ENCODE data around the gene TRIM60.
"Not testable (repeated sequence)": the region's sequence is repeated elsewhere in the genome, so short reads cannot be mapped to it uniquely, and the experiment has no call there.

Gene TRIM60

GRCh38 chr4:165016971-165017370 lies 14.8 kb upstream of the TRIM60 start:
- peak; percentile 32 for TF ChIP-seq CTCF (IDR thresholded peaks at IDR 0.05; ENCODE audit: low read depth, low read length, missing control alignments)
- H3K4me3 ChIP-seq (replicated peaks; ENCODE audit: low read depth, low read length), result no peak overlapping the region
- DNase-seq (ENCODE audit: extremely low read depth, low read depth), result no peak

DNA sequence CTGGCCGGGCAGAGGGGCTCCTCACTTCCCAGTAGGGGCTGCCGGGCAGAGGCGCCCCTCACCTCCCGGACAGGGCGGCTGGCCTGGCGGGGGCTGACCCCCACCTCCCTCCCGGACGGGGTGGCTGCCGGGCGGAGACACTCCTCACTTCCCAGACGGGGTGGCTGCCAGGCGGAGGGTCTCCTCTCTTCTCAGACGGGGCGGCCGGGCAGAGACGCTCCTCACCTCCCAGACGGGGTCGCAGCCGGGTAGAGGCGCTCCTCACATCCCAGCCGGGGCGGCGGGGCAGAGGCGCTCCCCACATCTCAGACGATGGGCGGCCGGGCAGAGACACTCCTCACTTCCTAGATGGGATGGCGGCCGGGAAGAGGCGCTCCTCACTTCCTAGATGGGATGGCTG lies 11.8 kb upstream of the TRIM60 start:
- H3K4me3 ChIP-seq (replicated peaks; ENCODE audit: low read depth, low read length); DNase-seq (ENCODE audit: extremely low read depth, low read depth): not testable (repeated sequence)

- DNase-seq (ENCODE audit: extremely low read depth, low read depth); H3K4me3 ChIP-seq (replicated peaks; ENCODE audit: low read depth, low read length): not testable (repeated sequence)
Measured at GRCh38 chr4:165025782-165026181, 6.0 kb upstream of the TRIM60 start.

DNA sequence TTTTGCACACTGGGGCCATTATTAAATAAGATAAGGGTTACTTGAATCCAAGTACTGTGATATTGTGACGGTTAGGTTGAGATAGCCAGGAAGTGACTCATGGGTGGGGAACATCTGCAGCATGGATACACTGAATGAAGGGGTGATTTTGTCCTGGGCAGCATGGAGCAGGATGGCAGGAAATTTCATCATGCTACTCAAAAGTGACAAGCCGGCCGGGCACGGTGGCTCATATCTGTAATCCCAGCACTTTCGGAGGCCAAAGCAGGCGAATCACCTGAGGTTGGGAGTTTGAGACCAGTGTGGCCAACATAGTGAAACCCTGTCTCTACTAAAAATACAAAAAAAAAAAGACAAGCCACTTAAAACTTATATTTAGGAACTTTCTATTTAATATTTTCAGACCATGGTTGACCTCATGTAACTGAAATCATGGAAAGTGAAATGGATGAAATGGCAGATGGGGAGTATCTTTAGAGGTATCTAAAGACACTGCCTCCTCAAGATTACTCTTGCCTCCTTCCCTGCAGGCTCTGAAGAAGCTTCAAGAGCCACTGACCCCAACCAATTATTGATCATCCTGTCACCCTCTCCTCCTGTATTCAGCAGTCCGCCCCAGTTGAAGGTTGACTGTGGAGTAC lies 3.9 kb upstream of the TRIM60 start:
- DNase-seq (ENCODE audit: extremely low read depth, low read depth), result no peak
- no peak for TF ChIP-seq CTCF (IDR thresholded peaks at IDR 0.05; ENCODE audit: low read depth, low read length, missing control alignments)
- H3K4me3 ChIP-seq (replicated peaks; ENCODE audit: low read depth, low read length), result no peak overlapping the region

- TF ChIP-seq CTCF (IDR thresholded peaks at IDR 0.05; ENCODE audit: low read depth, low read length, missing control alignments), result no peak
- no peak for DNase-seq (ENCODE audit: extremely low read depth, low read depth)
- H3K4me3 ChIP-seq (replicated peaks; ENCODE audit: low read depth, low read length), result no peak overlapping the region
Measured at GRCh38 chr4:165048170-165048569, 16.4 kb downstream of the TRIM60 start.

- no peak for DNase-seq (ENCODE audit: extremely low read depth, low read depth)
- no peak overlapping the region for H3K4me3 ChIP-seq (replicated peaks; ENCODE audit: low read depth, low read length)
- no peak for TF ChIP-seq CTCF (IDR thresholded peaks at IDR 0.05; ENCODE audit: low read depth, low read length, missing control alignments)
Measured at GRCh38 chr4:165052627-165053026, 20.8 kb downstream of the TRIM60 start.

DNA sequence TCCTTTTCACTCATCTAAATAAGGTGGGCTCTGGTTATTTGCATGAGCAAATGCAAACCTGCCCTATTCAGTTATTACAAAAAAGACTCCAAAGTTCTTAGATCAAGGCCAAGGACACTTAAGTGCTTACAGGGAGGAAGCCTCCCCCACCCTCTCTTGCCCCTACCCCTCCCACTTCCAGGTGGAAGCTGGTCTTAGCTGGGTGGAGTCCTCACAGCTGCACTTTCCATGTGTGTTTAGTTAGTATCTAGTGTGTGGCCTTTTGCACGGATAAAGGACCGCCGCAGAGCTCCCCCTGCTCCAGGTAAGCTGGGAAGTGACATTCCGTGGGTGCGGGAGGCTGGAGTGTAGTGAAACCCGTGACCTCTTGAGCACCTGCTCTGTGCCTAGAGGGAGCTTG lies 21.8 kb downstream of the TRIM60 start, which contains the start of gene TRIM75:
TSS of gene TRIM75 (plus strand) at position 222 of the 400 bp plus-strand sequence. CDS start 5,282 bp downstream, outside the sequence.
- no peak for TF ChIP-seq CTCF (IDR thresholded peaks at IDR 0.05; ENCODE audit: low read depth, low read length, missing control alignments)
- no peak for DNase-seq (ENCODE audit: extremely low read depth, low read depth)

DNA sequence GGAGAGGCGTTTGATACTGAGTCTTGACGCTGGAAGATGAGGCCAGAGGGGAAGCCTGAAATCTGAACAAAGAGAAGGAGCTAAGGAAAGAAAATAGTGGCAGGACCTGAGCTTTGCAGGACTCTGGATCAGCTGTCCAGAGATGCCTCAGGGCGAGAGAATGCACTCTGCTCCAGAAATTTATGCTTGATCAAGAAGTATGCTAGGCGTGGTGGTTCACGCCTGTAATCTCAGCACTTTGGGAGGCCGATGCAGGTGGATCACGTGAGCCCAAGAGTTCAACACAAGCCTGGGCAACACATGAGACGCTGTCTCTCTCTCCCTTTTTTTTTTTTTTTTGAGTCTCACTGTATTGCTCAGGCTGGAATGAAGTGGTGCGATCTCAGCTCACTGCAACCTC lies 23.8 kb downstream of the TRIM60 start:
- H3K4me3 ChIP-seq (replicated peaks; ENCODE audit: low read depth, low read length), result no peak overlapping the region
- no peak for DNase-seq (ENCODE audit: extremely low read depth, low read depth)
- no peak for TF ChIP-seq CTCF (IDR thresholded peaks at IDR 0.05; ENCODE audit: low read depth, low read length, missing control alignments)

More for the DNA sequence above, 21.8 kb downstream of the TRIM60 start, which contains the start of gene TRIM75:
- H3K4me3 ChIP-seq (replicated peaks; ENCODE audit: low read depth, low read length), result no peak within 1 kb of the TSS
